NCI-H1694 treated with DMSO at 0.1 percent for 48 hours (cell line): ENCODE results near the gene RASL10A.

ENCODE experiments used
- DNase-seq: peaks from one replicate; lab custom pipeline; 2025; lab: John Stamatoyannopoulos, UW

RASL10A gene

GRCh38 chr22:29305836-29306174, 9.7 kb downstream of the RASL10A start:
- DNase-seq = peak; percentile 50

GRCh38 chr22:29302681-29303465, 12.6 kb downstream of the RASL10A start:
- DNase-seq = no peak

GRCh38 chr22:29302402-29302680, 13.2 kb downstream of the RASL10A start:
- DNase-seq = peak; percentile 53

GRCh38 chr22:29301716-29302401, 13.6 kb downstream of the RASL10A start:
- no peak for DNase-seq

- DNase-seq = no peak
These were observed 14.5 kb downstream of the RASL10A start for GRCh38 chr22:29300807-29301601.

- DNase-seq = no peak
These were observed 15.1 kb downstream of the RASL10A start for GRCh38 chr22:29300467-29300806.

- DNase-seq = no peak
These were observed 16.2 kb downstream of the RASL10A start for GRCh38 chr22:29299136-29299900.

GRCh38 chr22:29298641-29299040, 16.9 kb downstream of the RASL10A start:
- DNase-seq = no peak

GRCh38 chr22:29292379-29292778, 23.1 kb downstream of the RASL10A start:
- DNase-seq = no peak

- no peak for DNase-seq
These were observed 24.3 kb downstream of the RASL10A start for GRCh38 chr22:29291215-29291614.

- DNase-seq = no peak
These were observed 25.4 kb downstream of the RASL10A start for GRCh38 chr22:29290061-29290460.

- no peak for DNase-seq
These were observed 26.7 kb downstream of the RASL10A start for GRCh38 chr22:29288837-29289236.

- no peak for DNase-seq
These were observed 31.3 kb downstream of the RASL10A start for GRCh38 chr22:29284196-29284595.

GRCh38 chr22:29277927-29278326, 37.6 kb downstream of the RASL10A start:
- no peak for DNase-seq

GRCh38 chr22:29275819-29276565, 39.5 kb downstream of the RASL10A start:
- no peak for DNase-seq

GRCh38 chr22:29275167-29275566, 40.3 kb downstream of the RASL10A start:
- no peak for DNase-seq

GRCh38 chr22:29272624-29273023, 42.9 kb downstream of the RASL10A start:
- no peak for DNase-seq

- no peak for DNase-seq
These were observed 44.8 kb downstream of the RASL10A start for GRCh38 chr22:29270475-29271271.

- DNase-seq = no peak
These were observed 45.6 kb downstream of the RASL10A start for GRCh38 chr22:29269731-29270474.

- DNase-seq = no peak
These were observed 46.3 kb downstream of the RASL10A start for GRCh38 chr22:29269230-29269604.
